OCI-LY7 (cell line): ENCODE measurements around the gene SLC35G1. TPM values are rescaled to one million over a fixed set of nuclear protein-coding genes. Genes with fewer than 3 reads are reported as not detected.

Source experiments
- BruUV-seq: library from RNA; stranded (reverse); fragments of 400-500 nt; replicated peaks from 2 replicates; lab custom pipeline; 2021; lab: Mats Ljungman, UMichigan
- CTCF ChIA-PET: fragments of 300-600 bp; sonication (Branson Sonifier 250); formaldehyde crosslinking; loops from one replicate; lab custom pipeline; 2022; ENCODE audit warnings: antibody characterized with exemption; ENCODE audit not compliant: unreplicated experiment; lab: Charles Lee
- POLR2A ChIA-PET: fragments of 300-600 bp; sonication (Branson Sonifier 250); formaldehyde crosslinking; loops from one replicate; lab custom pipeline; 2022; ENCODE audit warnings: antibody characterized with exemption; lab: Charles Lee
- DNase-seq: peaks from one replicate; pipeline ENCODE4 v3.0.0-alpha.2; 2015; ENCODE audit warnings: low spot score
- H2AFZ ChIP-seq: fragments of 200-600 bp; sonication (generic), shearing (Covaris generic); 2 replicates; pipeline ENCODE4 v1.6.1; 2014; ENCODE audit warnings: mild to moderate bottlenecking, antibody characterized with exemption, low read length, moderate library complexity
- H3K27ac ChIP-seq: fragments of 200-600 bp; sonication (generic); 2 replicates; pipeline ENCODE4 v1.5.1; 2014; ENCODE audit warnings: mixed run types, low read depth, mild to moderate bottlenecking, moderate library complexity, low read length, inconsistent platforms; ENCODE audit not compliant: poor library complexity, severe bottlenecking
- H3K36me3 ChIP-seq: fragments of 200-600 bp; sonication (generic); 2 replicates; pipeline ENCODE4 v1.6.1; 2014; ENCODE audit warnings: mild to moderate bottlenecking, antibody characterized with exemption, low read length, moderate library complexity, mixed read lengths; ENCODE audit not compliant: insufficient read depth
- H3K4me1 ChIP-seq: fragments of 200-600 bp; sonication (generic); 2 replicates; pipeline ENCODE4 v1.5.1; 2014; ENCODE audit warnings: mild to moderate bottlenecking, low read length; ENCODE audit not compliant: insufficient read depth, poor library complexity, severe bottlenecking
- H3K4me2 ChIP-seq: fragments of 200-600 bp; sonication (generic); 2 replicates; pipeline ENCODE4 v1.6.1; 2014; ENCODE audit warnings: mild to moderate bottlenecking, low read length
- H3K4me3 ChIP-seq: fragments of 200-600 bp; sonication (generic); 2 replicates; pipeline ENCODE4 v1.5.1; 2014; ENCODE audit warnings: mild to moderate bottlenecking, low read depth, low read length; ENCODE audit not compliant: poor library complexity, severe bottlenecking
- H3K79me2 ChIP-seq: fragments of 200-600 bp; sonication (generic); 2 replicates; pipeline ENCODE4 v1.6.1; 2016; ENCODE audit warnings: low read depth, mild to moderate bottlenecking, low read length, moderate library complexity, mixed read lengths; ENCODE audit not compliant: insufficient read depth
- H3K9me2 ChIP-seq: fragments of 200-600 bp; sonication (generic); 2 replicates; pipeline ENCODE4 v1.6.1; 2016; ENCODE audit warnings: mild to moderate bottlenecking, low read length, mixed read lengths; ENCODE audit not compliant: insufficient read depth
- H3K9me3 ChIP-seq: fragments of 200-600 bp; sonication (generic); 2 replicates; pipeline ENCODE4 v1.6.1; 2014; ENCODE audit warnings: mild to moderate bottlenecking, mixed run types, low read length, mixed read lengths
- H4K20me1 ChIP-seq: fragments of 200-600 bp; sonication (generic); 2 replicates; pipeline ENCODE4 v1.6.1; 2014; ENCODE audit warnings: mild to moderate bottlenecking, antibody characterized with exemption, low read length, moderate library complexity, mixed read lengths; ENCODE audit not compliant: insufficient read depth
- CTCF ChIP-seq: fragments of 200-600 bp; sonication (generic); conservative IDR thresholded peaks from 2 replicates; pipeline ENCODE4 v1.5.1; 2014; ENCODE audit warnings: mild to moderate bottlenecking, antibody characterized with exemption, low read length, moderate library complexity, mixed read lengths
- EZH2phosphoT487 ChIP-seq: fragments of 200-600 bp; sonication (generic); IDR thresholded peaks from 2 replicates; pipeline ENCODE4 v1.6.1; 2018; ENCODE audit warnings: low read depth, borderline replicate concordance, mild to moderate bottlenecking, mixed run types, antibody characterized with exemption, low read length, moderate library complexity, mixed read lengths
- intact Hi-C: fragments of 100-400 bp; cut with micrococcal nuclease; formaldehyde crosslinking; loops from one replicate; pipeline ENCODE4 v1.10.0; 2022; ENCODE audit not compliant: unreplicated experiment
- total RNA-seq, 2 experiments: library from RNA; depleted of rRNA in 1 of 2; stranded (reverse); fragments of >200 nt in 1 of 2; shearing (Covaris generic) in 1 of 2; gene quantifications; 2 replicates each; pipeline ENCODE4 v1.2.3, GENCODE V29; 2014 to 2022

SLC35G1 gene
- total RNA-seq, 2 experiments from 2014 or later: 5.9 to 6.0 TPM

- no peak overlapping the region for H3K4me2 ChIP-seq
- H2AFZ ChIP-seq: no peak overlapping the region
- CTCF ChIA-PET: no interaction called here
- no TSS peak for BruUV-seq
- H4K20me1 ChIP-seq: no peaks in the 10 kb centered on the region
- POLR2A ChIA-PET: no interaction called here
- no peak for DNase-seq
- no peaks in the 10 kb centered on the region for H3K9me2 ChIP-seq
- no peaks in the 10 kb centered on the region for H3K4me1 ChIP-seq
- intact Hi-C loops: no loop called here
- H3K4me3 ChIP-seq: no peak overlapping the region
- TF ChIP-seq EZH2phosphoT487 (no peak), CTCF (no peak)
- no peaks in the 10 kb centered on the region for H3K36me3 ChIP-seq
- no peaks in the 10 kb centered on the region for H3K9me3 ChIP-seq
- H3K27ac ChIP-seq: no peak overlapping the region
- no peaks in the 10 kb centered on the region for H3K79me2 ChIP-seq
Measured at GRCh38 chr10:93852476-93853095, 41.2 kb upstream of the SLC35G1 start.

GRCh38 chr10:93854975-93855374 is 38.8 kb upstream of the SLC35G1 start:
- no TSS peak for BruUV-seq
- Histone ChIP-seq H3K79me2 (no peaks in the 10 kb centered on the region), H3K4me2 (no peak overlapping the region), H3K36me3 (no peaks in the 10 kb centered on the region), H3K27ac (no peak overlapping the region), H3K4me1 (no peaks in the 10 kb centered on the region), H3K9me3 (no peaks in the 10 kb centered on the region), H2AFZ (no peak overlapping the region), H3K9me2 (no peaks in the 10 kb centered on the region), H3K4me3 (no peak overlapping the region), H4K20me1 (no peaks in the 10 kb centered on the region)
- DNase-seq: no peak
- ChIA-PET CTCF (no interaction called here), POLR2A (interaction anchor here (0.7 kb wide), 1 partner anchor 85 kb away, joined by 8 read pairs; no protein-coding TSS in a partner anchor)
- intact Hi-C loops: no loop called here
- no peak for TF ChIP-seq CTCF
- TF ChIP-seq EZH2phosphoT487: no peak

GRCh38 chr10:93856349-93857145 is 37.2 kb upstream of the SLC35G1 start:
- no peaks in the 10 kb centered on the region for H3K36me3 ChIP-seq
- intact Hi-C loops: no loop called here
- H3K9me3 ChIP-seq: no peaks in the 10 kb centered on the region
- H3K4me3 ChIP-seq: no peak overlapping the region
- H3K4me2 ChIP-seq: no peak overlapping the region
- H3K79me2 ChIP-seq: no peaks in the 10 kb centered on the region
- CTCF ChIA-PET: no interaction called here
- POLR2A ChIA-PET: no interaction called here
- no peaks in the 10 kb centered on the region for H3K9me2 ChIP-seq
- no peak overlapping the region for H2AFZ ChIP-seq
- no peaks in the 10 kb centered on the region for H3K4me1 ChIP-seq
- no TSS peak for BruUV-seq
- TF ChIP-seq EZH2phosphoT487 (no peak), CTCF (no peak)
- H3K27ac ChIP-seq: no peak overlapping the region
- no peaks in the 10 kb centered on the region for H4K20me1 ChIP-seq
- DNase-seq: no peak
